Mesothelial cell of epicardium (in vitro differentiated cells): ENCODE data around the gene BSG. TPM values are rescaled to one million over a fixed set of nuclear protein-coding genes. Genes with fewer than 3 reads are reported as not detected.

Experiments
- DNase-seq, 2 experiments: peaks; one replicate each; pipeline ENCODE4 v3.0.0; 2021; ENCODE audit warnings: low spot score in 2 of 2; ENCODE audit not compliant: unreplicated experiment in 2 of 2
- H3K27ac Mint-ChIP-seq: 2 replicates; pipeline ENCODE4 v1.8.0; 2021; ENCODE audit warnings: mixed read lengths
- H3K27me3 Mint-ChIP-seq: 2 replicates; pipeline ENCODE4 v1.8.0; 2021; ENCODE audit warnings: low read depth, mixed read lengths
- H3K36me3 Mint-ChIP-seq: 2 replicates; pipeline ENCODE4 v1.8.0; 2021; ENCODE audit warnings: mixed read lengths
- H3K4me1 Mint-ChIP-seq: 2 replicates; pipeline ENCODE4 v1.8.0; 2021; ENCODE audit warnings: mixed read lengths
- H3K4me3 Mint-ChIP-seq: 2 replicates; pipeline ENCODE4 v1.8.0; 2021; ENCODE audit warnings: mild to moderate bottlenecking, moderate library complexity, mixed read lengths
- H3K9me3 Mint-ChIP-seq: 2 replicates; pipeline ENCODE4 v1.8.0; 2021; ENCODE audit warnings: mixed read lengths
- total RNA-seq: library from RNA; stranded (reverse); gene quantifications from 3 replicates; pipeline ENCODE4 v1.2.1, GENCODE V29; 2021
- TF ChIP-seq, protein P1 (sequence below): fragments of 200-600 bp; sonication (generic); IDR thresholded peaks from one replicate; pipeline ENCODE4 v1.5.0; 2021; ENCODE audit warnings: antibody characterized with exemption; ENCODE audit not compliant: unreplicated experiment

Gene BSG
- total RNA-seq, 1 donor from 2014 or later = 414 TPM

DNA sequence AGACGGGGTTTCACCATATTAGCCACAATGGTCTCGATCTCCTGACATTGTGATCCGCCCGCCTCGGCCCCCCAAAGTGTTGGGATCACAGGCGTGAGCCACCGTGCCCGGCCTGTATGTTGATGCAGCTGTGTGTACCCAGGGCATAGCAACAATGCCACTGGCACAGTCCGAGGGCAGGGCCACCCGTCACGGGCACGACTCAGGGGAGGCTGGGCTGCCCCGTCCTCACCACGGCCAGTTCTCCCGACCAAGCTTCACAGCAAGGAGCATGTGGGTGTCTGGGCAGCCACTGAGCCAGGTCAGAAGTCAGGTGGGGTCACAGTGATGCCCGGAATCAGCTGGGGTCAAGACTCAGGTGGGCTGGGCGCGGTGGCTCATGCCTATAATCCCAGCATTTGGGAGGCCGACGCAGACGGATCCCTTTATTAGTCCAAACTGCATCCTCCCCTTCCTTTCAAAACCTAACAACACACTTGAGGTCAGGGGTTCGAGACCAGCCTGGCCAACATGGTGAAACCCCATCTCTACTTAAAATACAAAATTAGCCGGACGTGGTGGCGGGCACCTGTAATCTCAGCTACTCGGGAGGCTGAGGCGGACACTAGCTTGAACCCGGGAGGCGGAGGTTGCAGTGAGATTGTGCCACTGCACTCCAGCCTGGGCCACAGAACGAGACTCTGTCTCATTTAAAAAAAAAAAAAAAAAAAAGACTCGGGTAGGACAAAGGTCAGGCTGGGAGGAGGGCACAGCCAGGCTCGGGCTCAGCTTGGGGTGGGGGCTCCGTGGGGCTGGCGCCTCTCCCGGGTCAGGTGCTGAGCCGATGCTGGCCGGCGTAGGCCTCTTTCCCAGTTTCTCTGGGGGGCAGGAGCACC lies 42.0 kb upstream of the BSG start:
- Mint-ChIP-seq H3K27ac (peak overlapping the region; percentile 79), H3K27me3 (peaks cover 1% of the 10 kb centered on the region), H3K4me1 (peaks cover 20% of the 10 kb centered on the region), H3K9me3 (no peaks in the 10 kb centered on the region), H3K4me3 (peak overlapping the region; percentile 77), H3K36me3 (no peaks in the 10 kb centered on the region)
- TF ChIP-seq, protein P1, sequence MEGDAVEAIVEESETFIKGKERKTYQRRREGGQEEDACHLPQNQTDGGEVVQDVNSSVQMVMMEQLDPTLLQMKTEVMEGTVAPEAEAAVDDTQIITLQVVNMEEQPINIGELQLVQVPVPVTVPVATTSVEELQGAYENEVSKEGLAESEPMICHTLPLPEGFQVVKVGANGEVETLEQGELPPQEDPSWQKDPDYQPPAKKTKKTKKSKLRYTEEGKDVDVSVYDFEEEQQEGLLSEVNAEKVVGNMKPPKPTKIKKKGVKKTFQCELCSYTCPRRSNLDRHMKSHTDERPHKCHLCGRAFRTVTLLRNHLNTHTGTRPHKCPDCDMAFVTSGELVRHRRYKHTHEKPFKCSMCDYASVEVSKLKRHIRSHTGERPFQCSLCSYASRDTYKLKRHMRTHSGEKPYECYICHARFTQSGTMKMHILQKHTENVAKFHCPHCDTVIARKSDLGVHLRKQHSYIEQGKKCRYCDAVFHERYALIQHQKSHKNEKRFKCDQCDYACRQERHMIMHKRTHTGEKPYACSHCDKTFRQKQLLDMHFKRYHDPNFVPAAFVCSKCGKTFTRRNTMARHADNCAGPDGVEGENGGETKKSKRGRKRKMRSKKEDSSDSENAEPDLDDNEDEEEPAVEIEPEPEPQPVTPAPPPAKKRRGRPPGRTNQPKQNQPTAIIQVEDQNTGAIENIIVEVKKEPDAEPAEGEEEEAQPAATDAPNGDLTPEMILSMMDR = no peak
- peak in 1 of 2 experiments; percentile 15 for DNase-seq

DNA sequence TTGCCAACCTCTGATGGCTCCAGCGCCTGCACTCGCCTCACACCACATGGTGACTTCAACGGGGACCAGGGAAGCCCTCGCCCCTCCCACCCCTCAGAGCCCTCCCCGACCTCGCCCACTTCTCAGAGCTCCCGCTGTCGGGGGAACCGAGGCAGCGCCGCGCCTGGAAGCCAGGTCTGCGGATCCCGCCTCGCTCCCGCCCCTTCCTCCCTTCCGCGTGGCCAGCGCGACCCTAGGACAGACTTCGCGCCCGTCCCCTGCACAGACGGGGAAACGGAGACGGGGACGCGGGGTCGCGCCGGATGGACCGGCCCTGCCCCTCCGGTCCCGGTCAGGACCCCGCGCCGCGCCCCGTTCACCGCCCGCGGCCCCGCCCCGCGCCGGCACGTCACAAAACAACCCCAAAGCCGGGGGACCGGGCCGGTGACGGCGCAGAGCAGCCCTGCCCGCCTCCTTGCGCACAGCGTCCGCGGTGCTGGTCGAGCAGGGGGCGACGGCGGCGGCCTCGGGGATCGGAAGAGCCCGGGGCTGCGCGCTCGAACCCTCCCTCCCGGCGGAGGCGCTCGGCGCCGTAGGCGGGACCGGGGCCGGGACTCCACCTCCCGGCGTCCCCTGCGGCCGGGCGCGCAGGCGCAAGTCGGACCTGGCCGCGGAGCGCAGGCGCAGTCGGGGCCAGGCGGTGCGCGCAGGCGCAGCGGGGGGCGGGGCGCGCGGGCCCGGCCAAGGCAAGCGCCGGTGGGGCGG lies 41.2 kb upstream of the BSG start:
- Mint-ChIP-seq H3K27me3 (no peaks in the 10 kb centered on the region), H3K9me3 (no peaks in the 10 kb centered on the region), H3K4me1 (peaks cover 18% of the 10 kb centered on the region), H3K27ac (peak overlapping the region; percentile 79), H3K36me3 (no peaks in the 10 kb centered on the region), H3K4me3 (peak overlapping the region; percentile 77)
- TF ChIP-seq, protein P1 = no peak
- DNase-seq = peak; percentile 87 to 97

DNA sequence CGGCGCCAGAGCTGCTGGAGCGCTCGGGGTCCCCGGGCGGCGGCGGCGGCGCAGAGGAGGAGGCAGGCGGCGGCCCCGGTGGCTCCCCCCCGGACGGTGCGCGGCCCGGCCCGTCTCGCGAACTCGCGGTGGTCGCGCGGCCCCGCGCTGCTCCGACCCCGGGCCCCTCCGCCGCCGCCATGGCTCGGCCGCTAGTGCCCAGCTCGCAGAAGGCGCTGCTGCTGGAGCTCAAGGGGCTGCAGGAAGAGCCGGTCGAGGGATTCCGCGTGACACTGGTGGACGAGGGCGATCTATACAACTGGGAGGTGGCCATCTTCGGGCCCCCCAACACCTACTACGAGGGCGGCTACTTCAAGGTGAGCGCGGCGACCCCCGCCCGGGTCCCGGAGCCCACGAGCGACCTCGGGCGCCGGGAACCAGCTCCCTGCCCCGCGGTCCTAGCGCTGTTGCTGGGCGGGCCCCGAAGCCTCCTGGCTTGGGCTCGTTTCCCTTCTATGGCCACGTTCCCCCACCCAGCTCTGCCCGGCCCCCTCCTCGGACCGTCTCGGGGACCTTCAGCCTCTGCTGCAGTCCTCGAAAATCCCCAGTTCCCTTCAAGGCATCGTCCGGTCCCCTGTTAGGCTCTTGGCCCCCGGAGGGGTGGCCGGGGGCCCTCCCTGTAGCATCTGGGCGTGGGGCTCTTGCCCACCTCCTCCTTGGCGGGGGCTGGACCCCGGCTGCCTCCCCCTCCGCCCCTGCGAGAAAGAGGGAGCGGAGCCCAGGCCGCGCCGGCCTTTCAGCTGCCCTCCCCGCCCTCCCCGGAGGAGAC lies 40.4 kb upstream of the BSG start, which contains the start of gene CDC34:
Gene CDC34, plus strand, starts transcription at position 8 of the 808 bp plus-strand sequence. Its CDS starts 172 bp downstream, at position 180.
- Mint-ChIP-seq H3K4me3 (peak within 1 kb of the TSS; percentile 91), H3K9me3 (no peaks in the 10 kb centered on the region), H3K36me3 (no peaks in the 10 kb centered on the region), H3K27me3 (no peaks in the 10 kb centered on the region), H3K27ac (peak within 1 kb of the TSS; percentile 98), H3K4me1 (peaks cover 18% of the 10 kb centered on the region)
- DNase-seq = no peak
- TF ChIP-seq, protein P1 = no peak

DNA sequence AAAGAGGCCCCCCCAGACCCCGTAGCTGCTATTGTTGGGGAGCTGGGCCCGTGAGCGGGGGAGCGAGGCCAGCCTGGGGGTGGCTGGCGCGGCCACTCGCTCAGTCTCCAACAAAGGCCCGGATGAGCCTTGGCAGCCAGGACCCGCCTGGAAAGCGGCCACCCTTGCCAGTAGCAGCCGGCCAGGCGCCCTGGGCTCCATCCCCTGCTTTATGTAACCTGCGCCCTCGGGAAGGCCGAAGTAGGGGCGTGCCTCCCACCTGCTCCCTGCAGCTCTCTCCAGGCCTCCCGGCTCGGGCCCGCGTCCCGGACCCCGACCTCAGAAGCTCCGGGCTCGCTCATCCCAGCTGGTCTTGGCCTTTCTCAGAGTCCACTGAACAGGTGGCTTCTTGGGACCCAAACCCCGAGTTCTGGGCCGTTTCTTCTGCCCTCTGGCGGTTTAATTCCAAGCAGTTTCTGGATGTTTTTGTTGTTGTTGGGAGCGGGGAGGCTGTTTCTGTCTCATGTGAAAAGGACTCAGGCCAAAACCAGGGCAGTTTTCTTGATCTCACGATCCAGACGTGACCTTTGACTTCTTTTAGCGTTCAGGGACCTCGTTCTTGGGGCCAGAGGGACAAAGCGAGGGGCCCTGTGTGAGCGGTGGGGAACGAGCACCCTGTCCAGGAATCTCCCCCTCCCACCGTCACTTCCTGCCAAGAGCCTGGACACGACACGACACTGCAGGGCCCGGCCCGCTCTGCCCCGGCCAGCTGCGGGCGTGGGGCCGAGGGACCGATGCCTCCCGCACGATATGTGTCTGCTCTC lies 39.6 kb upstream of the BSG start:
- no peaks in the 10 kb centered on the region for H3K27me3 Mint-ChIP-seq
- no peaks in the 10 kb centered on the region for H3K9me3 Mint-ChIP-seq
- TF ChIP-seq, protein P1 = no peak
- no peak for DNase-seq
- H3K4me3 Mint-ChIP-seq = peak overlapping the region; percentile 91
- peaks cover 18% of the 10 kb centered on the region for H3K4me1 Mint-ChIP-seq
- H3K27ac Mint-ChIP-seq = peak overlapping the region; percentile 98
- no peaks in the 10 kb centered on the region for H3K36me3 Mint-ChIP-seq
